HG02973 (cell line): Measurements from ENCODE around the gene TMEM253.

Source experiments
- ATAC-seq: cut with Tn5 transposase; IDR thresholded peaks from one replicate; pipeline ENCODE4 v1.9.1; 2021; ENCODE audit warnings: moderate library complexity; ENCODE audit not compliant: unreplicated experiment

The TMEM253 gene

DNA sequence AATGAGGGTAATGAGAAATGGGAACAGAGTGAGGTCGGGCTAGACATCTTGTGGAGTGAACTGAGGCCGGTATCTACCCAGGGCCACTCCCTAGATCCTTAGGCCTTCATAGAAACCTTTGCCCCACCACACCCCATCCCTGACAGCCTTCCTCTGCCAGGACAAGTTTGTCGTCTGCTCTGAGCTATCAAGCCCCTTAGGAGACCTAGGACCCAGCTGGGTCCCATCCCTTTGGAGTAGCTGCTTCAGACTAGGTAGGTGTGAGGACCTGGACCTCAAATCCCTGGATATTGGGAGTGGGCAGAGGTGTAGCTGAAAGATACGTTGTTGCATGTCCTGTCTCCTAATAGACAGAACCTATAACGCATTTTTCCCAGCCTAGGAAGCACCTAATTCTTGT is at the start of gene TMEM253:
TMEM253 (plus strand) TSS at position 136 of the 400 bp plus-strand sequence. CDS start 278 bp downstream, outside the sequence.
- no peak for ATAC-seq

DNA sequence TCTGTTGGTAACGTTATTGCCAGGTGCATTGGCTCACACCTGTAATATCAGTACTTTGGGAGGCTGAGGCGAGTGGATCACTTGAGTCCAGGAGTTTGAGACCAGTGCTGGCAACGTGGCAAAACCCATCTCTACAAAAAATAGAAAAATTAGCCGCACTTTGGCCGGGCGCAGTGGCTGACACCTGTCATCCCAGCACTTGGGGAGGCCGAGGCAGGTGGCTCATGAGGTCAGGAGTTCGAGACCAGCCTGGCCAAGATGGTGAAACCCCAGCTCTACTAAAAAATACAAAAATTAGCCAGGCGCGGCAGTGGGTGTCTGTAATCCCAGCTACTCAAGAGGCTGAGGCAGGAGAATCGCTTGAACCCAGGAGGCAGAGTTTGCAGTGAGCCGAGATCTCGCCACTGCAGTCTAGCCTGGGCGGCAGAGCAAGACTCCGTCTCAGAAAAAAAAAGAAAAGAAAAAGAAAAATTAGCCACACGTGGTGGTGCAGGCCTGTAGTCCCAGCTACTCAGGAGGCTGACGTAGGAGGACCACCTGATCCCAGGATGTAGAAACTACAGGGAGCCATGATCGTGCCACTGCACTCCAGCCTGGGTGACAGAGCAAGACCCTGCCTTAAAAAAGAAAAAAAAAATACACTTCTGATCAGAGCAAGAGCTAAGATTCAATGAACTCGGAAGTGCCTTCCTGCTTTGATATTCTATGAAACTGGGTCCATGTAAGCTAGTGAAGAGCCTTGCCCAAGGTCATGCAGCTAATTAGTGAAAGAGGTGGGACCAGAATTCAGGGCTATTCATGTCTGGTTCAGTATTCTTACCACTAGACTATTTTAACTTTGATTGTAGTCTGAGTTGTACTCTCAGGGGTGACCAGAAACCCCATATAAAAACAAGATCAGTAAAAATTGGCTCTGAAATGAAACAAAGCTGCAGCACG is 47.4 kb upstream of the TMEM253 start:
- ATAC-seq, result no peak

DNA sequence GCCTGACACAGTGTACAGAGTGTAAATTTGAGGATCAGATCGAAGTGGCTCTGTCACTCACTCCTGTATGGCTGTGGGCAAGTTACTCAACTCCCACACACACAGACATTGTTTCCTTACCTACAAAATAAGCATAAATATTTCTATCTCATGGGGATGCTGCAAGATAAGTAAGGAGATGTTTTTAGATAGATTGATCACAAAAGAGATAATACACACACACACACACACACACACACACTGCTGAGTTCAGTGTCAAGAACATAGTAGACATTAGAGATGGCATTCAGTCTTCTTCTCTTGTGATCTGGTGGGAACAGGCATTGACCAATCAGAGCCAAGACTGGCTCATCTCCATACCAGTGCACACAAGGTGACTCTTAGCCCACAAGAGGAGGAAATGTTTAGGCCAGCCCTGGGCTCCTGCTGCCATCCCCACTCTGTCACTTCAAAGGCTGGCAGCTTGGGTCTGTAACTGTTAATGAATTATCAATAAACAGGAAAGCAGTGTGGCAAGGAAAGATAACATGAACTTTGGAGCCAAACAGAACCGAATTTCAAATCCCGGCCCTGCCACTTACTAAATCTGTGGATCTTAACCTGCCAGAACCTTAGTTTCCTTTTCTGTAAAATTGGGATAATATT is 46.6 kb upstream of the TMEM253 start:
- no peak for ATAC-seq

DNA sequence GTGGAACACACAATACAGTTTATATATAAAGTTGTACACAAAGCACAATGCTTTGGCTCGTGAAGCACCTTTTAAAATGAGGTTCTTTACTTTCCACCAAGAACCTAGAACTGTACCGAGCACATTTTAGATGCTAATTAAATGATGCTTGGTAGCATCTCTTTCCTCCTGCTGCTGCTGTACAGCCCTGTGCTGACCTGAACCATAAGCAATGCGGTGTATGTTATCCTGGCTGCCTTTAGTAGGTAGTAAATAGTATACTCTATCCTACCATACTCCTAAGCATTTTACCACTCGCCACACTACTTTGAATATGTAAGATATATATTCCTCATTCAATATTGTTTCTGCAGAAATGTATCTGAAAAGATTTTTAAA is 46.1 kb upstream of the TMEM253 start:
- ATAC-seq, result no peak

DNA sequence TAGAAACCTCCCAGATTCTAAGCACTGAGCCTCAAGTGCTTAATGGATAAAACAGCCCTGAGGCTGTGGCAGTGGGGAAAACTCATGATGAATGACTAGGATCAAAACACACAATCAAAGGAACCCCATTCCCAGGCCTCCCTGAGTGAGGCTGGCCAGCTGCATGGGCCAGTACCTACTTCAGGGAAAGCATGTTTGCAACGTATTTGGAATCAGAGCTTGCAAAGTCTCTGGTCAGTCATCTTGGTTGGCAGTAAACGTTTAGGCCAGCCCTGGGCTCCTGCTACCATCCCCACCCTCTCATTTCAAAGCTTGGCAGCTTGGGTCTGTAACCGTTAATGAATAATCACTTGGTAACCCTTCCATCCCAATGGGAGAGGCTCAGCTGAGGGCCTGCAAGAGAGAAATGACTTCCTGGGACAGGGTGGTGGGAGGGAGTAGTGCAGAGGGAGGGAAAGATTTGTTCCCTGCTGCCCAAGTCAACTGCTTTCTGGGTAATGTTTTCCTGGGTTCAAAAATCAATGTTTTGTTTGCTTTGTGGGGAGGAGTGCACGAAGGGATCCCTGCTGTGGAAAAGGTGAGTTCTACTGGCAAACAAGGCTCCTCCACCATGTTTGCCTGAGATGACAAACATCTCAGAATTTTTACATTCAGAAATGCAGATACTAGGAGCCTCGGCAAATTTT is 45.3 kb upstream of the TMEM253 start:
- no peak for ATAC-seq

- no peak for ATAC-seq
Measured at GRCh38 chr14:21056520-21057163, 44.2 kb upstream of the TMEM253 start.

DNA sequence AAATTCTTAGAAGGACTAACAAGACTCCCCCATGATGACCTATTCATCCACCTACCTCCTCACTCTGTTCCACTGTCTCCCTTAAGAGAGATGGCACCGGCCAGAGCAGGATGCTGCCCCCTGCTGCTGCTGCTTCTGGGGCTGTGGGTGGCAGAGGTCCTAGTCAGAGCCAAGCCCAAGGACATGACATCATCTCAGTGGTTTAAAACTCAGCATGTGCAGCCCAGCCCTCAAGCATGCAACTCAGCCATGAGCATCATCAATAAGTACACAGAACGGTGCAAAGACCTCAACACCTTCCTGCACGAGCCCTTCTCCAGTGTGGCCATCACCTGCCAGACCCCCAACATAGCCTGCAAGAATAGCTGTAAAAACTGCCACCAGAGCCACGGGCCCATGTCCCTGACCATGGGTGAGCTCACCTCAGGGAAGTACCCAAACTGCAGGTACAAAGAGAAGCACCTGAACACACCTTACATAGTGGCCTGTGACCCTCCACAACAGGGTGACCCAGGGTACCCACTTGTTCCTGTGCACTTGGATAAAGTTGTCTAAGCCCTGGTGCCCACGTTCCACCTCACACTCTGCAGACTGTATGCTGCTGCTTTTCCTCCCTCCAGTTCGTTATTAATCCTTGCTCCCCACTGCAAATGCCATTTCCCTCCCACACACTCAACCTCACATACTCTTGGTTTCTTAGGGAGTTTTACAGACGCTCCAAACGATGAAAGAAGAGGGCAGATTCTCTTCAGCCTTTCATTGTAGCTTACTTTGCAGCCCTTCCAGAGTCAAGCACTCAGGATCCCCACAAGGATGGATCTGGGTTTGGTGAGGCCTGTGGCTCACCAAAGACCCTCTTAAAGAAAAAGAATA is 42.8 kb upstream of the TMEM253 start, which contains the start of gene RNASE8:
RNASE8 (plus strand) TSS at position 20 of the 873 bp plus-strand sequence; CDS start at position 91, 71 bp downstream.
- no peak for ATAC-seq

GRCh38 chr14:21058903-21059302 is 42.0 kb upstream of the TMEM253 start:
- ATAC-seq, result no peak

DNA sequence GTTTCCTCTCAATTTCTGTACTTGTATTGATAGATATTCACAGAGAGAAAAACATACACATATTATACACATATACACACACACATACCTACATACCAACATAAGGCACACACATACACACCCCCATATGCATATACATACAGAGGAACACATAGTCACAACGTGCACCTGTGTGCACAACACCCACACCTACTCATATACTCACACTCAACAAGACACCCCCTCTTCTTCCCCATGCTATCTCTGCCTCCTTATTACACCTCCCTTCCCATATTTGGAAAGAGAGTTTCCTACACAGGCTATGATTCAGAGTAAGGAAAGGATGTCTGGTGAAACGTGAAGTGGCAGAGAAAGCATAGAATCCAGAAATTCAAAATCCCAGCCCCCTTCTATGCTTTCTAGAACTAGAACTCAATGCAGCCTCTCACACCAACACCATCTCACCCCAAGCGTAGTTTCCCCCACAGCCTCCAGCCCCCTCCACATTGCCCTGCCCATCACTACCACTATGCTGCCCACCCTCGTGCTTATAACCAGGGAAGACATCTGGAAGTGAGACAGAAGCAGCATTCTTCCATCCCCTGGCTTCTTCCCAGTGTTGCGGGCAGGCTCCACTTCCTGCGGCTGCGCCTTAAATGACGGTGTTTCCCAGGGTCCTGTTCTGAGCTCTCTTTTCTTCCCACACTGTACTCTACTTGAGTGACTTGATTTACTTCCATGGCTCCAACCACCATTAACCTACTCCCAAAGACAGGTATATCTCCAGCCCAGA is 40.8 kb upstream of the TMEM253 start:
- ATAC-seq, result no peak

DNA sequence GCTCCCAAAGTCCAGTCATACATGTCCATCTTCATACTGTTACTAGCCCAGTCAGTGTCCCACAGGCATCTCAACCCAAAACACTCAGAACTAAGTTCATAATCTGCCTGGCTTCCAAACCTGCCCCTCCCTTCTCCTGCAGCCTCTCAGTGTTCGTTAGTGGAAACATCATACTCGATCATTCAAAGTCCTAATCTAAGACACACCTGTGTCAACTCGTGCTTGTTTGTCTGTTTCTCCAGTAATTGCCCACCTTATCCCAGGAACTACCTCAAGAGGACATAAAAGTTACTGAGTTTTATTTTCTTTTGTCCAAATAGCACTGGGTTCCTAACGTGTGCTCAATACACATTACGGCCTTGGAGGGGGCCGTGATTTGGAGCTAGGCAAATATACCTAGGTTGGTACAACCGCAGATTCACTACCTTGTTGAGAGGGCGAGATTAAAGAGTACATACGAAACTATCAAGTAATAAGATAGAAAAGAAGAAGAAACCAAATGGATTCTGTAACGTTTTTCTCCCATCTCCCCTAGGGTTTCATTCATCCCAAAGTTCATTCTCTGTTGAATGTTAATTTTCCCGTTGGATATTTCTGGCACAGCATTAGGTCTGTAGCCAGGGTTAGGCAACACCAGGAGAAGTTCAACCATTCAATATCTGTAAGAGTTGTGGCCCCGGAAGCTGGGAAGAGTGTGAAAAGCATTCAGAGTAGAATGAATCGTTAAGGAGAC is 40.1 kb upstream of the TMEM253 start:
- ATAC-seq, result no peak

DNA sequence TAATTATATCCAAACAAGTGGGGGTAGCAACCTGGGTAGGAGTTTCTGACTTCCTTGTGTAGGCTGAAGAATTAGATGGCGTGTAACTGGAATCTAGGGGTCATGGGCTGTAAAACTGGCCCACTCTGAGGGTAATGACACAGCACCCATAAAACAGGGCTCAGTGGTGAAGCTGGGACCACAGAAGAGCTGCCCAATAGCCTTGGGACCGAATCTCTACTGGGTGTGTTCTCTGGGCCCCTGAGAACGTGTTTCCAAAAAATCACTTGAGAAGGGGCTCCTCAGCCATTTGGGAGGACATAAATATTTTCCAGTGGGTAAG is 39.6 kb upstream of the TMEM253 start:
- no peak for ATAC-seq

DNA sequence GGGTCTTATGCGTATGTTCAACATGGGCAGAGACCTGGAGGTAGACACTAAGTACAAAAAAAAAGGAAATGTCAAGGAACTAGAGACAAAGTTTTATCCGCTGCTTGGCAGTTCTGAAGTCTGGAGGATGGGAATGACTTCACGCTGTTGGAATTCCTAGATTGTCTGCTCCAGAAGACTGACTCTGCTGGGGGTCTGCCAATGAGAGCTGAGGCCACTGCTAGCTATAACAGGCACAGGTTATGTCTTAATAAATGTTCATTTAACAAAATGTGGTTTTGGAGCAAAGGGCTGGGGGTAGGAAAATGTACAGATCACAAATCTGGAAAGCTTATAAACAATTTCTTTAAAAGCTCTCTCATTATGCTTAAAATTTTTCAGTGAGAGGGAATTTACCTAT is 37.4 kb upstream of the TMEM253 start:
- ATAC-seq, result no peak

DNA sequence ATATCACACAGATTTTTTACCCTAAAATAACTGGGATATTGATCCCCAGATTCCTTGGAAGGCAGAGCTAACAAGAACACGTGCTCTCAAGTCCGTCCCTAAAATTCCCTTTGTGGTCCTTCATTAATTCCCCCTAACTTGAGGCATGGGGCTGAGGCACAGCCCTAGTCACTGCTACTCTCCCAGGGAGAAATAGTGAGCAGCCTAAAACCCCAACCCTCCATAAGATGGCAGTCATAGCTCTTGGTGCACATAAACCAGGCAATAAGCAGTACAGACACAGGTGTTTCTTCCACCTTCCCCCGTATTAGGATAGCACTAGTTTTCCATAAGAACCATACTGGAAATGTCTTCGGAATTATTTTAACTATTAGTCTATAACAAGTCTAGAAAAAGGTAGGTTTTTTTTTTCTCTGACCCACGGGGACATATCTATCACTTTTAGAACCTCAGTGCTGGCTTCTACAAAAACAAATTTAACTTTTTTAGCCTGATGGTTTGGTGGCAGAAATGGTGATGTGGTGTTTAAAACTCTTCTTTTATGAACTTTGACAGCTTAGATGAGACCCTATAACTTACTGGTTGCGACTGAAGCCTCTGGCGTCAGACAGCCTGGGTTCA is 33.9 kb upstream of the TMEM253 start:
- no peak for ATAC-seq

DNA sequence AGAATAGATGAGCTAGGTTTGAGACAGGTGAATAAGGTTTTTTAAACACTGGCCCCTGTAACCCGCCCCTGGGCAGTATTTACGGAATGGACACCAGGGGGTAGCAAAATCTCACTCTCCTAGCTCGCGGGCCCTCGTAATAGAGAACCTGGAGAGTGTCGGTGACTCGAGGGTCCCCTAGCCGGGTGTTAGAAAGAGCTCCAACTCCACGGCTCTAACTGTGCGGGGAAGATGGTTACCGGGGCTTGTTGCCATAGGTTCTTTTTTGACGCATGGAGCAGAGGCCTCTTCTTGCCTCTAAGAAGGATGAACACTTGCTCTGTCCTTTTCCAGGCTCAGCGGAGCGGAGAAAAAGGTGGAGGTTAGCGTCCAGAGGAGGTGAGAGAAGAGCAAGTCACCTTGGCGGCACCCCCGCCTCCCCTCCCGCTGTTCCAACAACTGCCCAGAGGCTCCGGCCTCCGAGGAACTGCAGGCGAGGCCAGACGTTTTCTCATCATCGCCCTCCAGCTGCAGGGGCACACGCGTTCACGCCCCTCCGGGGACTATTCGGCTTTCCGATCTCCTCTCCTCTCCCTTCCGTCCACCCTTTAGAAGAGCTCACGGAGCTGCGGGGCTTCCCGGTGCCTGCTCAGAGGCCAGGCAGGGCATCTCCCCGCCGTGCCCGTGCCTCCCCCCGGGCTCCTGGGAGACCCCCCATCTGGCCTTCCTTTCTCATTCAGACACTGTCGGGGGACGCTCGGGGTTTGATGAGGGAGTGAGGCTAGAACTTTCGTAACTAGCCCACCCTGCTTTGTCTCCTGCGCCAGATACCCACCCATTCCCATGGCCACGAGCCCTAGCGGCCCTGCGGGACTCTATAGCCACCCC is 32.1 kb upstream of the TMEM253 start:
- ATAC-seq, result no peak

- no peak for ATAC-seq
Measured at GRCh38 chr14:21069388-21070082, 31.3 kb upstream of the TMEM253 start.

DNA sequence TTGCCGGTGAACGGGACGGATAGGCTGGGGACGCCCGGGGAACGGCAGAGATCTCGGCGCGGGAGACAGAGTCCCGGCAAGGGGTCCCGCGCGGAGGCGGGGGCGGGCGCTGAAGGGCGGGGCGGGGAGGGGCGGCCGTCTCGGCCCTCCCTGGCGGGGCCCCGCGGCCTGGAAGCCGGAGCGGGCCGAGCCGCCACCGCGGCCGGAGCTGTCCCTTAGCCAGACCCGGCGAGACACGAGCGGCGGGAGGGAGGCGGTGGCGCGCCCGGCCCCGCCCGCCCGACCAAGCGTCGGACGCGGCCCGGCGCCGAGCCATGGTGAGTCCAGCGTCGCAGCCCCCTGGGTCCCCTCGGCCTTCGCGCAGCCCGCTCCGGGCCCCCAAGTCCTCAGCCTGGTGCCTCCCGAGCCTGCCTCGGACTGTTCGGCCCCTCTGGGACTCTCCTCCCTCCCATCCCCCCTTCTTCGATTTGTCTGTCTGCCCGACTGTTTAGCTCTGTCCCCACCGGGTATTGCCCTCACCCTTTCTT is 30.7 kb upstream of the TMEM253 start, which contains the start of gene ARHGEF40:
ARHGEF40 (plus strand) TSS at position 222 of the 527 bp plus-strand sequence; CDS start at position 315, 93 bp downstream.
- ATAC-seq, result no peak
